Midbrain (tissue), 1 donor: Measurements from ENCODE around the gene CALU.

Source experiments
- DNase-seq: peaks from one replicate; lab custom pipeline; 2025; lab: John Stamatoyannopoulos, UW

Gene CALU

GRCh38 chr7:128725531-128725930 lies 13.6 kb upstream of the CALU start:
- no peak for DNase-seq

- no peak for DNase-seq
Measured at GRCh38 chr7:128726059-128726736, 13.0 kb upstream of the CALU start.

DNA sequence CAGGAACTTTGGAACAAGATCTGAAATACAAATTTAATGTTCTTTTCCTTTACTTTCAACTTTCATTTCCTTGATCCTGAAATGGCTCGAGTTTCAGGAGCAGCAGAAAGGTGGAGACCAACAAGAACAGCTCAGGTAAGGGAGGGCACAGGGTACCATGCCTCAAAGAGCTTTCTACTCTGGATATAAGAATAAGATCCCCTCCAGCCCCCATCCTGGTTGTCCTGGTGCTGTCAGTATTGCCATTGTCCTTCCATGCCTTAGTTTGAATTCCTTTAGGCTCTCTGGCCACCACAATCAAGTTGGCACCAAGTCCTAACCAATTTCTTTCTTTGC lies 12.5 kb upstream of the CALU start:
- no peak for DNase-seq

DNA sequence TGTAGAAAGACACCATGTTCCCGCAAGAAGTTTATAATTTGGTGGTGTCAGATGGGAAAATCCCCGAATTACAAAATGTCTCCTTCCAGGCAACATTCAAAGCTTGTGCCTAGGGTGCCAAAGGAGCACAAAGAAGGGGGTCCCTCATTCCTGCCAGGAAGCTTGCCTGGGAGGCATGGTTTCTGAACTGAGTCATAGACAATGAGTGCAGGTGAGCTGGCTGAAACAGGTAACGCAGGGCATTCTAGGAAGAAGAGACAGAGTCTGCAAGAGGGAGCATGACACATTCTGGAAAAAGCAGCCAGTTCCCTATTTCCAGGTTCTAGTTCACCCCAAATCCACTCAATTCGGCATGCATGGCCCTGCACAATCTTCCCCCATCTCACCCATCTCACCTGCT lies 11.9 kb upstream of the CALU start:
- DNase-seq = no peak

GRCh38 chr7:128728598-128728997 lies 10.6 kb upstream of the CALU start:
- no peak for DNase-seq

GRCh38 chr7:128729494-128729893 lies 9.7 kb upstream of the CALU start:
- DNase-seq = no peak

DNA sequence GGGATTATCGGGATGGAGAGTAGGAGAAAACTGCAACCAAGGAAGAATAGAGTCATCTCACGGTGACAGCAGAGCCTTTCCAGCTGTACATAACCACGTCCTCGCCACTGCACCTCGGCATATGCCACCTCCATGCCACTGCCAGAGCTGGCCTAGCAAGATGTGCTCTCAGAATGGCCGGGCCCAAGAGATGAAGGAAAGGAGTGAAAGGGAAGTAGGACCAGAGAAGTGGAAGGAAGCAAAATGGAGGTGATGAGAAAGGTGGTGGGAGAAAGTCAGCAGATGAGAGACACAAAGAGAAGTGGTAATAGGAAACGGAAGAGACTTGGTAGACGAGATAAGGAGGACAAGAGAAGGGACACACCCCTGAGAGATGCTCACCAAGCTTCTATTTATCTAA lies 8.0 kb upstream of the CALU start:
- no peak for DNase-seq

DNA sequence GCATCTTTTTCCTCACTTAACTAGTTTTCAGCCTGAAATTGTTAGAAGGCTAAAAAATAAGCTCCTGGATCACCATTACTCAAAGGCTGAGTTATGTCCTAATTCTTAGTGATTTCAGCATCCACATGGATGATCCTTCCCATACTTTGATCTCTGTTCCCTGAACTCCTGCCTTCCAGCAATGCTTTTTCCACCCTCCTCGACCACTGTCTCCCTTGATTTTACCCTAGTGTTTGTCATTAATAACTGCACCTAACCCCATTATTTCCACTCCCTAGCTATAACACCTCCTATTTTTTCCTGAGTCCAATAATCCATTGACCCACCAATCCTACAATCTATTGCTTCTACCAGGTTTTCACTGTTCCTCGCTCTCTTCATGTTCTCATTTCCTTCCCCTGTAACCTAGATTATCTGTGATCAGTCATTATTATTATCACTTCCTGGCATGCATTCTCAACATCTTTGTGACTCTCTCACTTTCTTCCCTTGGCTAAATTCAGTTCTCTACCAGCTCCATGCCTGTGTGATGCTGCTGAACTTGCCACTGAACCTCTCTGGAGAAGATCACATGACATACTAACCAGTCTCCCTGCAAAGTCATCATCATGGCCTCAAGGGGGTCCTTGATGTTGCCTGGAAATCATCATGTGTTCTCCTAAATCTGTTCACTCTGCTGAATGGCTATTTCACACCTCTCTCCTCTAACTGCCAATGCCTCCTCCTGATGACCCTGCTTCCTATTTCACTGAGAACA lies 6.5 kb upstream of the CALU start:
- DNase-seq = no peak

GRCh38 chr7:128733278-128733645 lies 5.9 kb upstream of the CALU start:
- no peak for DNase-seq

DNA sequence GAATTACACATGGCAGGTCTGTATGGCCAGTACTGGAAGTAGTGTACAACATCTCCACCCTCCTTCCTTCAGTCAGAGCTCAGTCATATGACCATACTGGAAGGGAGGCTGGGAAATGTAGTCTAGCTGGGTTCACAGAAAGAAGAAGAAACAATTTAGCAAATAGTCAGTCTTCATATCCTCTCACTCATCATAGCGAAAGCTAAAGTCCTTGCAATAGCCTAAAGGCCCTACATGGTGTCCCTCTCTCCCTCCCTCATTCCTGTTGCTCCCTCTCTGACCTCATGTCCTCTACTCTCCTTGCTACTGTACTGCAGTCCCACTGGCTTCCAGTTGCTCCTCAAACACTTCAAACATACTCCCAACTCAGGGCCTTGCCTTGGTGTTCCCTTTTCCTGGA lies 4.3 kb upstream of the CALU start:
- DNase-seq = no peak

DNA sequence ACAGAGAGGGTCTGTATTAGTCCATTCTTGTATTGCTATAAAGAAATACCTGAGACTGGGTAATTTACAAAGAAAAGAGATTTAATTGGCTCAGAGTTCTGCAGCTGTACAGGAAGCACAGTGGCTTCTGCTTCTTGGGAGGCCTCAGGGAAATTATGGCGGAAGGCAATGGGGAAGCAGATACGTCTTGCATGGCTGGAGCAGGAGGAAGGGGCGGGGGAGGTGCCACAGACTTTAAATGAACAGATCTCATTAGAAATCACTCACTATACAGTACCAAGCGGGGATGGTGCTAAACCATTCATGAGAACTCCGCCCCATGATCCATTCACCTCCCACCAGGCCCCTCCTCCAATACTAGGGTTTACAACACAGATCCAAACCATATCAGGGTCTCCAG lies 3.7 kb upstream of the CALU start:
- no peak for DNase-seq

DNA sequence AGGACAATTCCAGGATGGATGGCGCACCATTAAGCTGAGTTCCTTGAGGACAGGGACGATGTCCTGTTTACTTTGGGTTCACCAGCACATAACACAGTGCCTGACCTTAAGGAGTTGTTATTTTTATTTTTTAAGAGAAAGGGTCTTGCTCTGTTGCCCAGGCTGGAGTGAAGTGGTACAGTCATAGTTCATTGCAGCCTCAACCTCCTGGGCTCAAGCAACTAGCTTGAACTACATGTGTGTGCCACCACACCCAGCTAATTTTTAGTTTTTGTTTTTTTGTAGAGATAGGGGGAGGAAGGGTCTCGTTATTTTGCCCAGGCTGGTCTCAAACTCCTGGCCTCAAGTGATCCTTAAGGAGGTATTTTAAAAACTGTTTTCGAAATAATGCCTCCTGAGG lies 1.7 kb upstream of the CALU start:
- no peak for DNase-seq

DNA sequence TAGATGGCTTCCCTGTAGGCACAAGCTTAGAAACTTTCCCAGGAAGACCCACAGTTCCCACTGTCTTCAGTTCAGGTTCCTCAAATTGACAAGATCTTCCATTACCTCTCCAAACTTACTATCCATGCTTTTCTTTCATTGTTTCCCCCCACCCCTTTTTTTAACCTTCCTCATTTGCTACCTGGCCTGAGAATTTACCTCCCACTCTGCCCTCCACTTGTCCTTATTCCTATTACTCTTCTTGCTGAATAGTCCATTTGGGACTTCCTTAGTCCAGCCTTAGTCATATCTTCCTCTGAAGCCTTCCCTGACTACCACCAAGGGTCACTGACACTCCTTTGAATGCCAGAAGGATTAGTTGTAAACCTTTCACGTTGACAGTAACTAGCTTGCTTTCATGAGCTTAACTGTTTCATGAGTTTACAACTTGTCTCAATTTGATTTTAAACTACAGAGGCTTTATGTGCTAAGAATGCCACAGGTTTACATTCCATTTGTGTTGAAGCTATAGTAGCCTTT lies 1.2 kb upstream of the CALU start:
- no peak for DNase-seq

DNA sequence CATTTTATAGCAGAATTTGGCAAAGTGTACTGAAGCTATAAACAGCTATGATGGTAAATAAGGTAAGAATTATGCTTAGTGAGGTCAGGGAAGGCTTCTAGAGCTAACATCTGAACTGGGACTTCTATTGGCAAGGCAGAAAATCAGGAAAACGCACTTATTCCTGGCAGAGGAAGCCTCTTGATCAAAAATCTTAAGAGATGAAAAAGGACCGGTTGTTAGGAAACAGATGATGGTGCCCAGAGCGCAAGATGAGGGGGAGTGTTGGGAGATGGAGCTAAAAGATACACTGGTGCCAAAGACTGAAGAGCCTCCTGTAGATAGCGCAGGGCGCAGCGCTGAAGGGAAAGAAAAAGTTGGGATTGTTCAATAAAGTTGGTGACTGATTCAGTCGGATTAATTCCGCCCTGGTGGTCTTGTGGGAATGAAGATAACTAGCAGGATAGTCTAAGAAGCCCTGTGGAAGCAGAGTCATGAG lies 550 bp upstream of the CALU start:
- DNase-seq = no peak

- DNase-seq = peak; percentile 4
Measured at GRCh38 chr7:128739990-128740682, 977 bp downstream of the CALU start.

- DNase-seq = no peak
Measured at GRCh38 chr7:128740996-128741395, 1.8 kb downstream of the CALU start.

GRCh38 chr7:128741491-128741890 lies 2.3 kb downstream of the CALU start:
- no peak for DNase-seq

DNA sequence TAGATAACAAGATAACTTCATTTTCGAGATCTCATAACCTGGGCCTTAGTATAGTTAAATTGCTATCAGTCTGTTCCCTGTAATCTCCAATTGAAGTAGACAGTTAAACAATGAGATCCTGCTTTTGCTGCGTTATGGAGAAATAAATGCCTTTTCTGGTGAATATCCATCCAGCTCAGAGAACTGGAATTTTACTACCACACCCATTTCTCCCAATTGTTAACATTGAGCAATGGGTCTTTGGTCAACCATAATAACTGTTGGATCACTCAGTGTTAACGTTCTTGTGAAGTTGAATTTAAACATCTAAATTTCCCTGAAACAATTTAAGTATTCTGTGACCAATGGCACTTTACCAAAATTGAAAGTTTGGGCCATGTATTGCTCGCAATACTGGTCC lies 3.0 kb downstream of the CALU start:
- DNase-seq = no peak

- no peak for DNase-seq
Measured at GRCh38 chr7:128743112-128743772, 4.1 kb downstream of the CALU start.

DNA sequence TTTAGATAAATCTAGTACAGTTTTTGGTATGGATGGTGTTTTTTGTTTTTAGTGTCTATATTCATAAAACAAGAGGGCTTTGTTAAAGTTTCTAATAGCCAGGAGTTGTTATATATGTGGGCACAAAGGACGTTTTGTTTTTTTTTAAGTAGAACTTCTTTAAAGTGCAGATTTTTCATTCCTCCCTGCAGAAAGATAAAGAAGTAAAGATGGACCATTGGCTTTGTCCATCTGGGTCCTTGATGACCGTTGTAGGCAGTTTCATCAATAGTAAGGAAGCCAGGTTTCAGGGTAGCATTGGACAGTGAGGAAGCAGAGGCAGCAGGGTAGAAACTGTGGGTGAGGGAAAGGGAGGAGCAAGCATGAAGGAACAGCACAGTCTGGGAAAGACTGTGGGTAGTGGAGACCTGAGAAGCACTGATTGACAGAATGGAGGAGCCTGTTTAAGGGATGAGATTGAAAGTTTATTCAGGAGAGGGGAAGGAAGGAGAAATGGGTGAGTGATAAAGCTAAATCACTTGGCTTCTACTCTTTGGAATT lies 5.3 kb downstream of the CALU start:
- DNase-seq = no peak

- no peak for DNase-seq
Measured at GRCh38 chr7:128745706-128746105, 6.5 kb downstream of the CALU start.
